Hematopoietic multipotent progenitor cell treated with erythropoietin and hydrocortisone succinate and interleukin-3 and kit ligand, for 6 days (in vitro differentiated cells): ENCODE measurements around the gene POLA2.
"Not testable (repeated sequence)": the region's sequence is repeated elsewhere in the genome, so short reads cannot be mapped to it uniquely, and the experiment has no call there.

Experiments used
- DNase-seq: peaks from one replicate; pipeline ENCODE4 v3.0.0-alpha.2; 2015

The POLA2 gene

GRCh38 chr11:65261591-65262380 is at the start of gene POLA2:
TSS of gene POLA2 (plus strand) at chr11:65261962. CDS start at chr11:65262293, 331 bp downstream.
- peak; percentile 98 for DNase-seq

DNA sequence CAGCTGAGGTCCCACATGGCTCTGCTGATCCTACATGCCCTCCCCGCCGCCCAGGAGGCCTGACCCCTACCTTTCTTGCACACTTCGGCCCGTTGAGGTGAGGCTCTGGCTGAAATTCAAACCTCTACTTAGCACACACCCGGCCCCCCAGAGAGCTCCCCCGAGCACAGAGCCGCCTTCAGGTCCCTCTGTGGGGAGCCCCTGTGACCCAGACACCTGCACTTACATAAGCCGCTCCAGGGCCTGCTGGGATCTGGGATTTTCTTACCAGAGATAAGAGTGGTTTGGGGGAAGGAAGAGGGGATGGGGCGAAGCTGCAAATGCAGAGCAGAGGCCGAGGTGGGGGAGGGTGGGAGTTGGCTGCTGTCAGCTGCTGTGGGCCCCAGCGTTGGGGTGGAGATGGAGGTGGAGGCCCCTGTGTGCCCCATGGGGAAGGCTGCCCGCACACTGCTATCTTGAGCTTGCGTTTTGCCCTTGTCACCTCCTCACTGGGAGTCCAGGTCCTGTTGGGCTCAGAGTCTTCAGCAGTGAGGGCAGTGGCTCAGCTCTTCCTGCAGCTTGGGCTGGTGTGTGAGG is 49.4 kb upstream of the POLA2 start:
- DNase-seq: peak; percentile 49

DNA sequence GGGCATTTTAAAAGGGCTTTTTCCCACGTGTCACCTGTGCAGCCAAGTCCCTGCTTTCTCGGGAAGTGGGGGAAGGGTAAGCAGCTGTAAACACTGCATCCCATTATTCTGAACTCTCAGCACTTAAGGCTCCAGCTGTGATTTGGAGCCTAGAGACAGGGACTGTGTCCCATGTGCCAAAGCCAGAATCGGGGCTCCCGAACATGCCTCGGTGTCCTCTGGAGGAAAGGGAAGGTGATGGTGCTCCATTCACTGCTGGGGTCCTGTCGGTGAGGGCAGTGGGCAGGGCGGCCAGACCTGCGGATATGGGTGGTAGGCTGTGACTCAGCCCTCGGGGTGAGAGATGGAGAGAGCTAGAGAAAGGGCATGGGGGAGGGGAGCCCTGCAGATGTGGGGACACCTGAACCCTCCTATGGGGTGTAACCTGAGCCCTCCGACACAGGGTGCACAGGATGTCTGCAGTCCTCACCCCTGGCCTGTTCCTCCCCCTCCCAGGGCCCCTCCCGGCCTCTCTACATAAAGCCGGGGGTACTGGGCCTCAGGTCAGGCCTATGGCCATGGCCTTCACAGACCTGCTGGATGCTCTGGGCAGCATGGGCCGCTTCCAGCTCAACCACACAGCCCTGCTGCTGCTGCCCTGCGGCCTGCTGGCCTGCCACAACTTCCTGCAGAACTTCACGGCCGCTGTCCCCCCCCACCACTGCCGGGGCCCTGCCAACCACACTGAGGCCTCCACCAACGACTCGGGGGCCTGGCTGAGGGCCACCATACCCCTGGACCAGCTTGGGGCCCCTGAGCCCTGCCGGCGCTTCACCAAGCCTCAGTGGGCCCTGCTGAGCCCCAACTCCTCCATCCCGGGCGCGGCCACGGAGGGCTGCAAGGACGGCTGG is 48.2 kb upstream of the POLA2 start:
- peak; percentile 64 for DNase-seq

GRCh38 chr11:65214212-65214845 is 47.4 kb upstream of the POLA2 start:
- DNase-seq: no peak

- peak; percentile 33 for DNase-seq
Measured at GRCh38 chr11:65215441-65216076, 46.2 kb upstream of the POLA2 start.

DNA sequence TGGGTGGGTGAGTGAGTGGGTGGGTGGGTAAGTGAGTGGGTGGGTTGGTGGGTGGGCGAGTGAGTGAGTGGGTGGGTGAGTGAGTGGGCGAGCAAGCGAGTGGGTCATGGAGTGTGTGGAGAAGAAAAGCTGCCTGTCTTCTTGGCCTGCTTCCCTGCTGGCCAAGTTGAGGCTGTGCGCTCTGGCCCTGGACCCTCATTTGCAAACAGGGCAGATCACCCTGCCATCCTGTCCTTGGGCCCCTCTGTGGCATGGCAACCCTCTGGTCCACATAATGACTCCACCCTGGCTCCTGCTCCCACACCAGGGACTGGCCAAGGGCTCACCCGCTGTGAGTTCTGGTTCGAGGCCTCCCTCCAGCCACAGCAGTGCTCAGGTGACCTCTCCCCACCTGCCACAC is 44.9 kb upstream of the POLA2 start:
- DNase-seq: no peak

DNA sequence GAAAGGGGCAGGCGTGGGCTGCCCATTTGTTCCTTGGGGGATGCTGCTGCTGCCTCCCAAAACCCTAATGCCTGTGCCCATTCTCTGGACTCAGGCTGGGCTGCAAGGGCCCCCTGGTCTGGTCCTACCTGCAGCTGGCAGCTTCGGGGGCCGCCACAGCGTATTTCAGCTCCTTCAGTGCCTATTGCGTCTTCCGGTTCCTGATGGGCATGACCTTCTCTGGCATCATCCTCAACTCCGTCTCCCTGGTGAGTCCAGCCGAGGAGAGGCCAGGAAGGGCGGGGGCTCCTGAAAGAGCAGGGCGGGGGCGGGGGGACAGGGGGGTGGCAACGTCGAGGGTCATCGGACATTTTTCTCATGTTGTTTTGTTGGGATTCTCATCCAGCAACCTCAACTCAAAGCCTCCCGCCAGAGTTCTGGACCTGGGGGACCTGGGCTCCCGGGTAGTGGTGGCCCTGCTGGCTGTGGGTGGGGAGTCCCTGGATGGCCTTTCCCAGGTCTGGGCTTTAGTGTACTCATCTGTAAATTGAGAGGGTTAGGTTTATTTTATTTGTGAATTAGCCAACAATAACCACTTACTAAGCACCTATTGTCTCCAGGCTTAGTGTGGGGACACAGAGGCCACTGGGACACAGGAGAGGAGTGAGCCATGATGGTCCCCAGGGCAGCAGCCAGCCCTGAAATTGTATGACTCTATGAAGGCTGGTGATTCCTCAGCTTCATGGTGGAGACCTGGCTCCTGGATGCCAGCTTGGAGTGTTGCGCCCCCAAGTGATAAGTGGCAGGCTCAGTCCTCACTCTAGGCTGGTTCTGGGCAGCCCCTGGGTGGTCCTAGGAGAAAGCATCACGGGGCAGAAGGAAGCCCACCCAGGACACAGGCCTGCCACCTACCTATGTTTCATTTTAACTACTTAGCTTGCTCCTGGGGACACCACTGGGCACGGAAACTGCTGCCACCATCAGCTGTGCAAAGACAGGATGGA is 44.0 kb upstream of the POLA2 start:
- DNase-seq: no peak

DNA sequence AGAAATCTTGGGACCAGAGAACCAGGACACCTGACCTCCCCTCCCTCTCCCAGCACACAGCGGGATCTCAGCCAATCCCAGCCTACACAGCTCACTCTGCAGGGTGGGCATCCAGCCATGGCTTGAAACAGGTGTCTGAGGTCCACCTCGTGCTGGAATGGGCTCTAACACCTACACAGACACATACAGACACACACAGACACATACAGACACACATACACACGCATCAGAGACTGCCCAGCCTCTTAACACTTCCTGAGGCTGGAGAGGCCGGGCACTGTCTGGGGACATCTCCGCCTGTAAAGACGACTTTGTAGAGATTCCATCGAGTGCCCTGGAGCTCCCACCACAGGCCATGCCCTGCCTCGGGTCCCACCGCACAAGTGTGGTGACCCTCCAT is 43.3 kb upstream of the POLA2 start:
- DNase-seq: no peak

DNA sequence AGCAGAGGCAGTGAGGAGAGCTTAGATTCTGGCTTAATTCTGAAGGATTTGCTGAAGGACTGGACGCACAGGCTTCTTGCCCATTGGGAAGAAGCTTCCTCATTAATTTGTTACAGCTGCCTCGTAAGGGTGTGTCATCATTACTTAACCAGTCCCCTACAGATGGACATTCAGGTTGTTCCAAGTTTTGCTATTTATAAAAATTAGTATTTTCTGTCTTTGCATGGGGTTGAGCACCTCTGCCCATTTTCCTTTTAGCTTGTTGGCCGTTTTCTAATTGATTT is 41.9 kb upstream of the POLA2 start:
- no peak for DNase-seq

DNA sequence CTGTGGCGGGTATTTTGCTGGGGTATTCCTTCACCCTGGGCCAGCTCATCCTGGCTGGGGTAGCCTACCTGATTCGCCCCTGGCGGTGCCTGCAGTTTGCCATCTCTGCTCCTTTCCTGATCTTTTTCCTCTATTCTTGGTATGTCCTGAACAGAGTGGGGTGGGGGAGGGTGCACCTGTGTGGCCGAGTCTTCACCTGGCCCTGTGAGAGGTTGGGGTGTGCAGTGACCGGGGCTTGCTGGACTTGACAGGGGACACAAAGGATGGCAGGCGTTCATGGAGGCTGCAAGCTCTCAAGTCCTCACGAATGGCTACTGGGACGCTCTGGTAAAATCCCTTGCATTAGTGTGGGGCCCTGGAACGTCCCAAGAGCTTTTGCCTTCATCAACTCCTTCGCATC is 40.7 kb upstream of the POLA2 start:
- DNase-seq: no peak

DNA sequence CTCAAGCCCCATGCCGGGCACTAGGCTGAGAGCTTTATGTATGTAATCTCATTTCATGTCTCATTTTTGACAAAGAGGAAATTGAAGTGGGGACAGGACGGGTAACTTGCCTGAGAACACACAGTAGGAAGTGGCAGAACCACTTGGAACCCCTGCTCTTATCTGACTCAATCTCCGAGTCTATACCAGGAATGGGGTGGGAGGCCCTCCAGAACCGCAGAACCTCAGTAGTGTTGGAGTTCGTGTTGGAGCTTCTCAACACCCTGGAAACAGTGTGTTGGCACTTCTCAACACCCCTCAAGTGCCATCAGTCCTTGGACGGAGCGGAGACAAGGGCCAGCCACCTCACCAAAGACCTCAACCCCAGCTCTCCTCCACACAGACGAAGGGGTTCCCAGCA is 38.8 kb upstream of the POLA2 start:
- DNase-seq: no peak

DNA sequence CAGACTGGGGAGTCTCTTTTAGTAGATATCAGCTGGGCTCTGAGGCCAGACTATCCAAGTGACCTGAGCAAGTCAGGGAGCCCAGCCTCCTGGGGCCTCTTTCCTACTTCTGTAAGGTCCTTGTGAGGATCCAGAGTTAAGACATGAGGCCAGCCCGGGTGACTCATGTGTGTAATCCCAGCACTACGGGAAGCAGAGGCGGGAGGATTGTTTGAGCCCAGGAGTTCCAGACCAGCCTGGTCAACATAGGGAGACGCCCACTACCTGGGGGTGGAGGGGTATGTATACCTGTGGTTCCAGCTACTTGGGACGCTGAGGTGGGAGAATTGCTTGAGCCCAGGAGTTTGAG is 36.9 kb upstream of the POLA2 start:
- DNase-seq: no peak

- DNase-seq: peak; percentile 78
Measured at GRCh38 chr11:65225279-65226102, 36.3 kb upstream of the POLA2 start.

- DNase-seq: no peak
Measured at GRCh38 chr11:65226103-65226442, 35.7 kb upstream of the POLA2 start.

DNA sequence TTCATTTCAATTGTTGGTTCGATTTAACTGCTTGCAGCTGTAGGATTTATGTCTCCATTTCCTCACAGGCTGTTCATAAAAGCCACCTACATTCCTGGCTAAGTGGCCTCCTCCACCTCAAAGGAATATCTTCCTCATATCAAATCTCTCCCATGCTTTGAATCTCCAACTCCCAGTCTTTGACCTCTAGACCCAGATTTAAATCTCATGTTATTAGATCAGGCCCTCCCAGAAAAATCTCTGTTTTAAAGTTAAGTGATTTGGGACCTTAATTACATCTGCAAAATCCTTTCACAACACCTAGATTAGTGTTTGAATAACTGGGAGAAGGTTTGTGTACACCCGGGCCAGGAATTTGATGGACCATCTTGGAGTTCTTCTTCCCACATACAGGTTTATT is 33.9 kb upstream of the POLA2 start:
- DNase-seq: no peak

- no peak for DNase-seq
Measured at GRCh38 chr11:65236194-65237059, 25.3 kb upstream of the POLA2 start.

DNA sequence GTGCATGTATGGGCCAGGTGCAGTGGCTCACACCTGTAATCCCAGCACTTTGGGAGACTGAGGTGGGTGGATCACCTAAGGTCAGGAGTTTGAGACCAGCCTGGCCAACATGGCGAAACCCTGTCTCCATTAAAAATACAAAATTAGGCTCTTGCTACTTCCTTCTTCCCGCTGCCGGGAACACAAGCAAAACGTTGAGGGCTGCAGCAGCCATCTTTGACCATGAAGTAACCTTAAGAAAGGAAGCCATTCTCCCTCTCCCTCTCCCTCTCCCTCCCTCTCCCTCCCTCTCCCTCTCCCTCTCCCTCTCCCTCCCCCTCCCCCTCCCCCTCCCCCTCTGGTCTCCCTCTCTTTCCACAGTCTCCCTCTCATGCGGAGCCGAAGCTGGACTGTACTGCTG is 23.5 kb upstream of the POLA2 start:
- DNase-seq: not testable (repeated sequence)

DNA sequence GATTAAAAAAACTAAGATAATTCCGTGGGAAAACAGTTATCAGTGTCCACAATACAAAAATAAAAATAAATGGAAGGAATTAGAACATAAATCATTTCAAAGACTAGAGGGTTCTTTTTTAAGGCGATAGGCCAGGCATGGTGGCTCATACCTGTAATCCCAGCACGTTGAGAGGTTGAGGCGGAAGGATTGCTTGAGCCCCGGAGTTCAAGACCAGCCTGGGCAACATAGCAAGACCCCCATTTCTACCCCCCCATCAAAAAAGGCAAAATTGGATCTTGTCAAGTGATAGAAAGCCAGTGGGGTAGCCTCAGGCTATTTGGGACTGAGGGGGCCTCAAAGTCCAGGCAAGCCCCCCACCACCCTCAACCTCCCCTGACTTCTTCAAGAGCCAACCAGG is 20.6 kb upstream of the POLA2 start:
- no peak for DNase-seq

GRCh38 chr11:65241692-65242091 is 20.1 kb upstream of the POLA2 start:
- DNase-seq: no peak

- DNase-seq: no peak
Measured at GRCh38 chr11:65242389-65242788, 19.4 kb upstream of the POLA2 start.
